GM10847 (cell line): Measurements from ENCODE around the gene SNX8.

Source experiments
- POLR2A ChIP-seq: IDR thresholded peaks from 2 replicates; pipeline ENCODE4 v1.6.1; 2011; ENCODE audit not compliant: insufficient read length; ENCODE audit errors: extremely low read depth

Gene SNX8

GRCh38 chr7:2350055-2350454, 35.8 kb upstream of the SNX8 start:
- TF ChIP-seq POLR2A, result no peak

GRCh38 chr7:2336626-2337299, 22.5 kb upstream of the SNX8 start:
- no peak for TF ChIP-seq POLR2A

DNA sequence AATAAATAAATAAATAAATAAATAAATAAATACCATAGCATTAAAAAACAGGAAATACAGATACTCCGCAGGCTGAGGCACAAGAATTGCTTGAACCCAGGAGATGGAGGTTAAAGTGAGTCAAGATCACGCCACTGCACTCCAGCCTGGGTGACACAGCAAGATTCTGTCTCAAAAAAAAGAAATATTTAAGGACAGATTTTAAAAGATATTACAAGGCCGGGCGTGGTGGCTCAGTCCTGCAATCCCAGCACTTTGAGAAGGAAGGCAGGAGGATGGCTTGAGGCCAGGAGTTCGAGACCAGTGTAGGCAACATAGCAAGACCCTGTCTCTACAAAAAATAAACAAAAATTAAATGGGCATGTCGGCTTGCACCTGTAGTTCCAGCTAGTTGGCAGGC, 17.5 kb upstream of the SNX8 start:
- TF ChIP-seq POLR2A, result no peak

DNA sequence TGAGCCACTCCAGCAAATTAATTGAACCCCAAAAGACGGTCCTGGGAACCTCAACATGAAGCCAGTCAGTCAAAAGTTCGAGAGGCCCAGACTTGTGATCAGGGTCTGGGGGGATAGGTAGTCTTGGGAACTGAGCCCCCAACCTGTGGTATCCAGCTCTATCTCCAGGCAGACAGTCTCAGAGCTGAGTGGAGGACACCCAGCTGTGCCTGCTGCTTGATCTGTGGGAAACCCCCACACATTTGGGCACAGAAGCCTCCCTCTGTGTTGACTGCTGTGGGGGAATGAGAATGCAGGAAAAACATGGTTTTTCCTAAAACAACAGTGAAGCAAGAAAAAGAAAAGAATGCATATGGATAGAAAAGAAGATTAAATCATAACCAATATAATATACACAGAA, 16.3 kb upstream of the SNX8 start:
- no peak for TF ChIP-seq POLR2A

GRCh38 chr7:2326951-2327350, 12.7 kb upstream of the SNX8 start:
- no peak for TF ChIP-seq POLR2A

GRCh38 chr7:2325162-2325561, 10.9 kb upstream of the SNX8 start:
- no peak for TF ChIP-seq POLR2A

DNA sequence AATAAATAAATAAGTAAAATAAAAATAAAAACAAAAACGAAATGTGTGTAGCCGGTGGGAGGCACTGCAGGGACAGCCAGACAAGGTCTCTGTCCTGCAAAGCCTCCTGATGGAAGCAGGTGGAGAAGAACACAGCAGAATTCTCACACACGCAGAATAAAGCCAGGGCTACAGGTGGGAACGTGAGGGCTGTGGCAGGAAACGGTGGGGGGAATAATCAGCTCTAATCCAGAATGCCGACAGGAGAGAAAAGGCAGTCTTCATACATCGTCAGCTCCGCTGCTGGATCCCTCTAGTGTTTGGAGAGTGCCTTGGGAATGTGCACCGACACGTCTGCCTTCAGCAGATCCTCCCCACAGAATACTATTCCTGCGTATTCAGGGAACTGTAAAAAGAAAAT, 6.8 kb upstream of the SNX8 start:
- TF ChIP-seq POLR2A, result no peak

- TF ChIP-seq POLR2A, result no peak
Measured at GRCh38 chr7:2317556-2318293, 3.5 kb upstream of the SNX8 start.

- TF ChIP-seq POLR2A, result no peak
Measured at GRCh38 chr7:2316578-2316977, 2.3 kb upstream of the SNX8 start.

GRCh38 chr7:2315787-2316186, 1.5 kb upstream of the SNX8 start:
- TF ChIP-seq POLR2A, result no peak

DNA sequence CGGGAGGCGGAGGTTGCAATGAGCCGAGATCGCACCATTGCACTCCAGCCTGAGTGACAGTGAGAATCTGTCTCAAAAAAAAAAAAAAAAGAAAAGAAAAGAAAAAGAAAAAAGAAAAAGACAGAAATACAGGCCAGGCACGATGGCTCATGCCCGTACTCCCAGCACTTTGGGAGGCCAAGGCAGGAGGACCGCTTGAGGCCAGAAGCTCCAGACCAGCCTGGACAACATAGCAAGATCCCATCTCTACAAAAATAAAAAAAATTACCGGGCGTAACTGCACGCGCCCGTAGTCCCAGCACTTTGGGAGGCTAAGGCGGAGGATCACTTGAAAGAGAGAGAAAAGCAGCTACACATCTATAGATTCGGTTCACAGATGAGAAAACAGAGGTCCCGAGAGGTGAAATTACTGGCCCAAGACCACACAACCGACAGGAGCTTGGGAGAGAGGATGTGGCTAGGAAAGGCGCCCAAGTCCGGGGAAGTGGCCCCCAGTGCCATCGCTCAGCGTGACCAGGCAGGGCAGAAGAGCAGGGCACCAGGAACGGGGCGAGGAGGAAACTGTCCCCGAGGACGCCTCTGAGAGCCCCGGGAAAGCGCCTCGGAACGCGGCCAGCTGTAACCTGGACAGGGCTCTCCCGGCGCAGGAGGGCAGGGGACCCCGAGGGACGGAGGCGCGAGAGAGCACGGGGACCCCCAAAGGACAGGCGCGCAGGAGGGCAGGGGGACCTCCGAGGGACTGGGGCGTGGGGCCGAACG, 612 bp downstream of the SNX8 start:
- no peak for TF ChIP-seq POLR2A

- no peak for TF ChIP-seq POLR2A
Measured at GRCh38 chr7:2312267-2312929, 1.8 kb downstream of the SNX8 start.

DNA sequence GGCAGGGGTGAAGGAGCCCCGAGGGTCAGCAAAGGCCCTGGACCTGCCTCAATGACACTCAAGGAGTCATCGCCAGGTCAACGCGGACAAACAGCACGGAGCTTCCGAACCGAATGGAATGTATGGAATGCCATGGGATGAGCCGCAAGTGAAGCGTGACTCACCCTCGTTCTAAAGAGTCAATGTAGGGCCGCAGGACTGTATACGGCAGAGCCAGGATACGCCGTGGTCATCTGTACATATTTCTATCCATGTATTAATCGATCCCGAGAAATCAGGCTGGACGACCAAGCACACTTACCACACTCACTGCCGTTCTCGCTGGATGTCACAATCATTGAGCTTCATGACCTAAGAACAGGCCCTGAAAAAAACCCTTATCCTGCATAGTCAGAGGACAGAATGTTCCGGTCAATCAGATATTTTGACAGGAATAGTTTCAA, 4.3 kb downstream of the SNX8 start:
- no peak for TF ChIP-seq POLR2A

DNA sequence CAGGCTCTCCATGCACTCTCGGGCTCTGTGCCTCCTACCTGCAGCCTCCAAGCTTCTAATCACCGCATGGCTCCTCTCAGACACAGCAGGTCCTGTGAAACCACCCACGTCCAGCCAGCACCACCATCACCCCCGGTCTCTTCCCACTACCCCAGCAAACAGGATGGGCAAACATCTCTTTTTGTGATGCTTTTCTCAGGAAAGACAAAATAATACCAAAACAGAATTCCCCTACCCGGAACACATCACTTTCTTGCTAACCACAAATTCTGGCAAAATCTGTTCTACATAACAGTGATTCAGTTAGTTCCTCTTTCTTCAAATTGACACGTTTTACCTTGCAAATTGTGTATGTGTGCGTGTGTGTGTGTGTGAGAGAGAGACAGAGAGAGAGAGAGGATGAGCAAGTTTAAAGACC, 6.5 kb downstream of the SNX8 start:
- TF ChIP-seq POLR2A, result no peak

- TF ChIP-seq POLR2A, result no peak
Measured at GRCh38 chr7:2306688-2307087, 7.6 kb downstream of the SNX8 start.

- TF ChIP-seq POLR2A, result no peak
Measured at GRCh38 chr7:2301511-2301863, 12.8 kb downstream of the SNX8 start.
